Measurements from ENCODE around the gene CSF1R. TPM values are rescaled to one million over a fixed set of nuclear protein-coding genes. Genes with fewer than 3 reads are reported as not detected.

CSF1R gene
- total RNA-seq, 3 donors from 2014 or later: 9.0 to 39.0 (median 20.4) TPM

DNA sequence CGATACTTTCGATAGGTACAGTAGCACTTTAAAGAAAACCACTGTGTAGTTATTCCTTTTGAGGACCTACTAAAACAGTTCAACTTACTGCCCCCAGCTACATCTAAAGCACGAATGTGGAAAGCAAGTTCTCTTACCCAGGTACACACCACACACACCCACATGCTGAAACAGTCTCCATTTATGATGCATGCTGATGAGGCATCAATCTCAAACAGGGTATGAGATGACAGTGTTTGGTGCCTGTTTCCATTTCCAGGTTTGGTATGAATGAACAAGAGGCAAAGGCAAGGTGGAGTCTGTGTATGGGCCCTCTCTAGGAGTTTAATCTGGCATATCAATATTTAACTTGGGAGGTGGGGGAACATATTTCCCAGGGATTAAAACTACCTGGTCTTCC, 71.9 kb downstream of the CSF1R start:
- TF ChIP-seq, protein P1, sequence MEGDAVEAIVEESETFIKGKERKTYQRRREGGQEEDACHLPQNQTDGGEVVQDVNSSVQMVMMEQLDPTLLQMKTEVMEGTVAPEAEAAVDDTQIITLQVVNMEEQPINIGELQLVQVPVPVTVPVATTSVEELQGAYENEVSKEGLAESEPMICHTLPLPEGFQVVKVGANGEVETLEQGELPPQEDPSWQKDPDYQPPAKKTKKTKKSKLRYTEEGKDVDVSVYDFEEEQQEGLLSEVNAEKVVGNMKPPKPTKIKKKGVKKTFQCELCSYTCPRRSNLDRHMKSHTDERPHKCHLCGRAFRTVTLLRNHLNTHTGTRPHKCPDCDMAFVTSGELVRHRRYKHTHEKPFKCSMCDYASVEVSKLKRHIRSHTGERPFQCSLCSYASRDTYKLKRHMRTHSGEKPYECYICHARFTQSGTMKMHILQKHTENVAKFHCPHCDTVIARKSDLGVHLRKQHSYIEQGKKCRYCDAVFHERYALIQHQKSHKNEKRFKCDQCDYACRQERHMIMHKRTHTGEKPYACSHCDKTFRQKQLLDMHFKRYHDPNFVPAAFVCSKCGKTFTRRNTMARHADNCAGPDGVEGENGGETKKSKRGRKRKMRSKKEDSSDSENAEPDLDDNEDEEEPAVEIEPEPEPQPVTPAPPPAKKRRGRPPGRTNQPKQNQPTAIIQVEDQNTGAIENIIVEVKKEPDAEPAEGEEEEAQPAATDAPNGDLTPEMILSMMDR (IDR thresholded peaks at IDR 0.05): no peak
- intact Hi-C loops (cut with DNase I, micrococcal nuclease): no loop called here
- H3K4me3 ChIP-seq: no peak overlapping the region
- peaks cover 3% of the 10 kb centered on the region for H3K9me3 ChIP-seq
- ATAC-seq: no peak
- H3K4me1 ChIP-seq (ENCODE audit: low read depth): peaks cover 6% of the 10 kb centered on the region
- DNase-seq: no peak
- no peaks in the 10 kb centered on the region for H3K36me3 ChIP-seq (ENCODE audit: low read depth)

DNA sequence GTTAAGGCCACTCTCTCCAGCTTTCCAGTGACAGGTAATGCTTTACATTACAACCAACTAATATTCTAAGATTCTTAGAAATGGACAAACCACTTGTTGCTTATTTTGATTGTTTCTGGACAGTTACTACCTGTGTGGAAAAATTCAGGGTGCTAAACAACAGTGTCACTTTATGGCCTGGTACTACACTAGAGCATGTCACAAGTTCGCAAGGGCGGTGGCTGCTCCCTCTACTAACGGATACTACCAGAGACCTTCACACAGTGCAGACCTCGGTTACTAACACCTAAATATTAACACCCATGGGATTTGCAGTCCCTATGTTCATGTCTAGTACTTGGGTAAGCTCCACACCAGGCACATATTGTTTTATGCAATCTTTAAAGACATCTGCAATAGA, 72.4 kb downstream of the CSF1R start:
- ATAC-seq: peak; percentile 63
- TF ChIP-seq, protein P1 (IDR thresholded peaks at IDR 0.05): no peak
- H3K4me1 ChIP-seq (ENCODE audit: low read depth): peaks cover 6% of the 10 kb centered on the region
- DNase-seq: peak in 1 of 3 donors; percentile 47
- no peak overlapping the region for H3K4me3 ChIP-seq
- H3K36me3 ChIP-seq (ENCODE audit: low read depth): no peaks in the 10 kb centered on the region
- H3K9me3 ChIP-seq: peaks cover 3% of the 10 kb centered on the region
- intact Hi-C loops (cut with DNase I, micrococcal nuclease): no loop called here

DNA sequence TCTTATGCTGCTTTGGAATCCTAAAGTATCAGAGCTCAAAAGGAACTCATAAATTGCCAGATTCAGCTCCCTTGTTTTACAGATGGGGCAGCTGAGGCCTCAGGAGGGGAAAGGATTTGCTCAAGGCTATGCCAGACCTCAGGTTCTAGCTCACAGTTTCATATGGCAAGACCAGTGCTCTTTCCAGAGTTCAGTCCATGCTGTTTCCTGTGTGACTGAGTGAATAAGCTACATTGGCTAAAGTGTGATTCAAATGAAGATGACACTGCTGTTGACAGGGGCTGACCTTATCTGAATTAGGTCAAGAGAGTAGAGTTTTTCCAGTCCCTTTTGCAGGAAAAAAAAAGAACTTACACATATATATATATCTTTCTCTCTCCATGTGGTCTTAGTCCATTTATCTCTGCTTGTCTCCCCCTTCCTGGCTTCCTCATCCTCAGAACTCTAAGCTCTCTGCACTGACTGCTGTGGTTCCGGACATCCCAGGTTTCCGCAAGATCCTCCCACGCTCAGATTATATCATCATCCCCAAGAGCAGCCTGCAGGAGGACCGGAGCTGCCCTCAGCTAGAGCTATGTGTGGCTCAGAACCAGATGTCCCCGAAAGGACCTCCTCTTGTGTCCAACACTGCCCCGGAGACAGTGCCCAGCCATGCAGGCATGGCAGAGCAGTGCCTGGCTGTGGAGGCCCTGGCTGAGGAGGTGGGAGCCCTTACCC, 76.5 kb downstream of the CSF1R start:
- intact Hi-C loops (cut with DNase I, micrococcal nuclease): no loop called here
- Histone ChIP-seq H3K4me3 (no peak overlapping the region), H3K4me1 (ENCODE audit: low read depth) (peaks cover 6% of the 10 kb centered on the region), H3K36me3 (ENCODE audit: low read depth) (no peaks in the 10 kb centered on the region), H3K9me3 (no peaks in the 10 kb centered on the region)
- DNase-seq (no peak), ATAC-seq (no peak)
- TF ChIP-seq, protein P1 (IDR thresholded peaks at IDR 0.05): no peak

DNA sequence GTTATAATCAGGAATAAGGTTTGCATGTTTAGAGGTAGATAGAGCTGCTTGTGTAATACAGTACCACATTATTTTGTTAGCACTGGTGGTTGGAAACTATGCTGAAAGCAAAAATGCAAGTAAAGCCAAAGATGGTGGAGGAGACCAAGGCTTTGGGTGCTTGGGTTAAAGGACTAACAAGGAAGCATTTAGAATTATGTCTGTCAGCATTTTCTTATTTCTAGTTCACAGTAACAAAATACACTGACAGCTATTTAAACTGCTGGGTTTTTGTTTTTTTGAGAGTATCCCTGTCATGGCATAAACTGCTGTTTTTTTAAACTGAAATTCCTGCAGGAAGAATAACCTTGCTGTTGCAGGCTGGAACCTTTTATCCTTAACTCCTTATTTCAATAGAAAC, 79.3 kb downstream of the CSF1R start:
- no peak overlapping the region for H3K4me3 ChIP-seq
- H3K36me3 ChIP-seq (ENCODE audit: low read depth): no peaks in the 10 kb centered on the region
- ATAC-seq (no peak), DNase-seq (no peak)
- TF ChIP-seq, protein P1 (IDR thresholded peaks at IDR 0.05): no peak
- H3K9me3 ChIP-seq: no peaks in the 10 kb centered on the region
- peaks cover 10% of the 10 kb centered on the region for H3K4me1 ChIP-seq (ENCODE audit: low read depth)
- intact Hi-C loops (cut with DNase I, micrococcal nuclease): no loop called here

DNA sequence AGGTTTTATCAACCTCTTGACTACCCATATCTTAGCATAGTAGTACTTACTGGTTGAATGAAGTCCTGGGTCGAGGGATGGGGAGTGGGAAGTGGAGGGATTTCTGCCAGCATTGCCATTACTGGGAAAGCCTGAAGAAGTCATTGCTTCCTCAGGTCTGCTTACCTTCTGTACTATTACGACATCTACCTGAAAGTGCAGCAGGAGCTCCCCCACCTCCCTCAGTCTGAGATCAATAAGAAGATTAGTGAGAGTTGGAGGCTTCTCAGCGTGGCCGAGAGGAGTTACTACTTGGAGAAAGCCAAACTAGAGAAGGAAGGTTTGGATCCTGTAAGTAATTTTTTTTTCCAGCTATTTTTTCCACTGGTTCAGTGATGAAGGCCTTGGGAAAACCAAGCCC, 80.0 kb downstream of the CSF1R start:
- H3K36me3 ChIP-seq (ENCODE audit: low read depth): no peaks in the 10 kb centered on the region
- H3K4me1 ChIP-seq (ENCODE audit: low read depth): peaks cover 17% of the 10 kb centered on the region
- TF ChIP-seq, protein P1 (IDR thresholded peaks at IDR 0.05): no peak
- intact Hi-C loops (cut with DNase I, micrococcal nuclease): no loop called here
- ATAC-seq: no peak
- H3K4me3 ChIP-seq: no peak overlapping the region
- H3K9me3 ChIP-seq: no peaks in the 10 kb centered on the region
- no peak for DNase-seq

Other genes starting within 250 kb of the CSF1R start
- gene PDE6A, start 141.8 kb downstream of the CSF1R start, total RNA-seq: 1 to 10 TPM; 1.6 to 7.3 (median 3.4) TPM
- gene SLC26A2, start 125.8 kb downstream of the CSF1R start, total RNA-seq: 1,000 to 10,000 TPM in 1 of 3 donors, 100 to 1,000 TPM in 2; 562 to 1,399 (median 853) TPM
- gene TIGD6, start 85.9 kb downstream of the CSF1R start, total RNA-seq: 1 to 10 TPM; 3.0 to 4.3 (median 4.2) TPM
- gene HMGXB3, start 85.8 kb downstream of the CSF1R start, total RNA-seq: 10 to 100 TPM; 25.7 to 37.5 (median 31.2) TPM
- 10 to 100 TPM; 13.9 to 61.5 (median 27.1) TPM for gene PDGFRB, start 69.3 kb upstream of the CSF1R start, total RNA-seq
- 100 to 1,000 TPM; 140 to 306 (median 302) TPM for gene CDX1, start 80.2 kb upstream of the CSF1R start, total RNA-seq
- 10 to 100 TPM; 15.2 to 26.4 (median 18.9) TPM for gene SLC6A7, start 103.5 kb upstream of the CSF1R start, total RNA-seq
- 1 to 10 TPM in 1 of 3 donors, under 1 TPM in 2; 0.46 to 3.0 (median 0.93) TPM for gene CAMK2A, start 203.2 kb upstream of the CSF1R start, total RNA-seq
- 1 to 10 TPM in 1 of 3 donors, under 1 TPM in 2; 0.41 to 1.6 (median 0.63) TPM for gene ARSI, start 216.4 kb upstream of the CSF1R start, total RNA-seq

Data from mucosa of descending colon (tissue), 3 donors.